ENCODE results near the gene TRAP1.

TRAP1 gene

DNA sequence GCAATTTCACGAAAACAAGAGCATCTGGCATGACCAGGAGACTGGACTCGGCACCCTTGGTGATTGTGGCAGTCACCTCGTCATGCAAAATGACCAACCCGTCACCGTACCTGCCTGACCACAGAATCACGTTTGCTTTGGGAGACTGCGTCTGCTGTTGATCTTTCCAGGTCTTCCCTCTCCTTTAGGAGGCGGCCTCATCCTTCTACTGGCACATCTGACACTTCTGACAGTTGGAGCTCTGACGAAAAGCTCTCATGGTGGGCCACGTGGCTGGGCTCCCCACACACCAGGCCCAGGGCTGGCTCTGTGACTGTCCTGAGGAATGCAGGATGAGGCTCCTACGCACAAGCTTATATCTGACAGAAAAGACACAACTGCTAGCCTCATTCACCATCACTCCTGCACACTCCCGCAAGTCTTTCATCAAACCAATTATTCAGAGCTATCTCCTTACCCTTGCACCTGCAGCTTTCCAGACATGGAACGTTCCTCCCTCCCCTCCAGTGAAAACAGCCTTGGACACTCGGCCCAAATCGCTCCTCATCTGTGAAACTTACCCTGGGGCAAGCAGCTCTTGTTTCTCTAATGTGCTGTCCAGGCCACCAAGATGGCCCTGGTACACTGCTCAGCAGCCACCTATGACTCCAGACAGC lies 3.6 kb downstream of the TRAP1 start:
- no peak for TF ChIP-seq RAD21 (IDR thresholded peaks at IDR 0.05; ENCODE audit: low read depth)
- TF ChIP-seq FOXM1 (IDR thresholded peaks at IDR 0.05; ENCODE audit: borderline replicate concordance, low read depth): no peak
- TF ChIP-seq, protein P1, sequence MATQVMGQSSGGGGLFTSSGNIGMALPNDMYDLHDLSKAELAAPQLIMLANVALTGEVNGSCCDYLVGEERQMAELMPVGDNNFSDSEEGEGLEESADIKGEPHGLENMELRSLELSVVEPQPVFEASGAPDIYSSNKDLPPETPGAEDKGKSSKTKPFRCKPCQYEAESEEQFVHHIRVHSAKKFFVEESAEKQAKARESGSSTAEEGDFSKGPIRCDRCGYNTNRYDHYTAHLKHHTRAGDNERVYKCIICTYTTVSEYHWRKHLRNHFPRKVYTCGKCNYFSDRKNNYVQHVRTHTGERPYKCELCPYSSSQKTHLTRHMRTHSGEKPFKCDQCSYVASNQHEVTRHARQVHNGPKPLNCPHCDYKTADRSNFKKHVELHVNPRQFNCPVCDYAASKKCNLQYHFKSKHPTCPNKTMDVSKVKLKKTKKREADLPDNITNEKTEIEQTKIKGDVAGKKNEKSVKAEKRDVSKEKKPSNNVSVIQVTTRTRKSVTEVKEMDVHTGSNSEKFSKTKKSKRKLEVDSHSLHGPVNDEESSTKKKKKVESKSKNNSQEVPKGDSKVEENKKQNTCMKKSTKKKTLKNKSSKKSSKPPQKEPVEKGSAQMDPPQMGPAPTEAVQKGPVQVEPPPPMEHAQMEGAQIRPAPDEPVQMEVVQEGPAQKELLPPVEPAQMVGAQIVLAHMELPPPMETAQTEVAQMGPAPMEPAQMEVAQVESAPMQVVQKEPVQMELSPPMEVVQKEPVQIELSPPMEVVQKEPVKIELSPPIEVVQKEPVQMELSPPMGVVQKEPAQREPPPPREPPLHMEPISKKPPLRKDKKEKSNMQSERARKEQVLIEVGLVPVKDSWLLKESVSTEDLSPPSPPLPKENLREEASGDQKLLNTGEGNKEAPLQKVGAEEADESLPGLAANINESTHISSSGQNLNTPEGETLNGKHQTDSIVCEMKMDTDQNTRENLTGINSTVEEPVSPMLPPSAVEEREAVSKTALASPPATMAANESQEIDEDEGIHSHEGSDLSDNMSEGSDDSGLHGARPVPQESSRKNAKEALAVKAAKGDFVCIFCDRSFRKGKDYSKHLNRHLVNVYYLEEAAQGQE (IDR thresholded peaks at IDR 0.05; ENCODE audit: low read depth): no peak
- no peak for TF ChIP-seq EP300 (IDR thresholded peaks at IDR 0.05; ENCODE audit: borderline replicate concordance)
- no peak for TF ChIP-seq TAF1 (IDR thresholded peaks at IDR 0.05; ENCODE audit: low read depth)
- no peak for TF ChIP-seq EGR1 (IDR thresholded peaks at IDR 0.05)
- TF ChIP-seq ZBTB7A (IDR thresholded peaks at IDR 0.05; ENCODE audit: low read depth): no peak
- TF ChIP-seq, protein P2, sequence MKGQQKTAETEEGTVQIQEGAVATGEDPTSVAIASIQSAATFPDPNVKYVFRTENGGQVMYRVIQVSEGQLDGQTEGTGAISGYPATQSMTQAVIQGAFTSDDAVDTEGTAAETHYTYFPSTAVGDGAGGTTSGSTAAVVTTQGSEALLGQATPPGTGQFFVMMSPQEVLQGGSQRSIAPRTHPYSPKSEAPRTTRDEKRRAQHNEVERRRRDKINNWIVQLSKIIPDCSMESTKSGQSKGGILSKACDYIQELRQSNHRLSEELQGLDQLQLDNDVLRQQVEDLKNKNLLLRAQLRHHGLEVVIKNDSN (IDR thresholded peaks at IDR 0.05): no peak
- TF ChIP-seq, protein P3, sequence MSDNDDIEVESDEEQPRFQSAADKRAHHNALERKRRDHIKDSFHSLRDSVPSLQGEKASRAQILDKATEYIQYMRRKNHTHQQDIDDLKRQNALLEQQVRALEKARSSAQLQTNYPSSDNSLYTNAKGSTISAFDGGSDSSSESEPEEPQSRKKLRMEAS (IDR thresholded peaks at IDR 0.05): no peak
- no peak for TF ChIP-seq CREB1 (IDR thresholded peaks at IDR 0.05; ENCODE audit: low read depth)

DNA sequence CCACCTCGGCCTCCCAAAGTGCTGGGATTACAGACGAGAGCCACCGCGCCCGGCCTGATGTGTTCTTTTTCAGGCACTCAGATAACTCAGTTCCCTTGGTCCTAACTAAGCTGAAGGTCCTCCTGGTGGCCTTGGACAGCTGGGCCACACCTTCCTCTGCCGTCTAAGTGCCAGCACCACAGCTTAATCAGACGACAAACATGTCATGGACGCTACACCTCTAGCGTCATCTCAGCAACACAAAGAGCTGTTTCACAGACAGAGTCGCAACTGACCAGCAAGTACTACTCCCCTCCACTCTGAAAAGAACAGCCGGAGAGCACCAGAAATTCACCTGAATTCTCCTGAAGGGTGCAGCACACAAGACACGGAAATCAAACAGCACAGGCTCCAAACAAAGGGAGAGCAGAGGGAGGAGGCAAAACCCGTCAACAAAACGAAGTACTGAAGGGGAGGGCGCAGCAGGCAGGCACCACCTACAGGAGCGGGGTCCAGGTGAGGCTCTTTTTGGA lies 4.4 kb downstream of the TRAP1 start:
- no peak for TF ChIP-seq EGR1 (IDR thresholded peaks at IDR 0.05)
- no peak for TF ChIP-seq EP300 (IDR thresholded peaks at IDR 0.05; ENCODE audit: borderline replicate concordance)
- no peak for TF ChIP-seq CEBPB (IDR thresholded peaks at IDR 0.05)

- TF ChIP-seq TCF12 (IDR thresholded peaks at IDR 0.05; ENCODE audit: low read depth) (no peak), TEAD4 (IDR thresholded peaks at IDR 0.05) (no peak), YY1 (IDR thresholded peaks at IDR 0.05; ENCODE audit: low read depth) (no peak), CEBPB (IDR thresholded peaks at IDR 0.05) (no peak), CREB1 (IDR thresholded peaks at IDR 0.05; ENCODE audit: low read depth) (no peak), EP300 (IDR thresholded peaks at IDR 0.05; ENCODE audit: borderline replicate concordance) (no peak), NFIC (IDR thresholded peaks at IDR 0.05) (no peak)
- TF ChIP-seq, protein P3 (IDR thresholded peaks at IDR 0.05): no peak
Observed at GRCh38 chr16:3706253-3707012, 10.9 kb downstream of the TRAP1 start.

GRCh38 chr16:3702082-3702481 lies 15.2 kb downstream of the TRAP1 start:
- TF ChIP-seq YY1 (IDR thresholded peaks at IDR 0.05; ENCODE audit: low read depth): no peak
- TF ChIP-seq NFIC (IDR thresholded peaks at IDR 0.05): no peak
- TF ChIP-seq EGR1 (IDR thresholded peaks at IDR 0.05): no peak
- TF ChIP-seq TCF12 (IDR thresholded peaks at IDR 0.05; ENCODE audit: low read depth): no peak

DNA sequence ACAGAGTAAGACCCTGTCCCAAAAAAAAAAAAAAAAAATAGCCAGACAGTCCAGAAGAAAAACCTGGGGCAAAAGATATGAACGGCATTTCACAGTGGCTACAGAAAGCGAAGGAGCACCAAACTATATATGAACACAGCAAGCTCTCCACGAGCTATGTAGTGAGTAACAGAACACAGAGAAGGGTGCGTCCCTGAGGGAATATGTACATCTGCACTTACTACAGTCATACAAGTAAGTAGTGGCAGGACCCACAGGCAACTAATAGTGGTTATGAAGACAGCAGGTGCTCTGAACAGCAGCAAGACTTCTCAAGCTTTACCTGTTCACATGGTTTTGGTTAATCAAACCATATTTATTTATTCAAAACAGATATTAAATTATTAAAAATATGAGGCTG lies 15.8 kb downstream of the TRAP1 start:
- TF ChIP-seq TEAD4 (IDR thresholded peaks at IDR 0.05) (no peak), YY1 (IDR thresholded peaks at IDR 0.05; ENCODE audit: low read depth) (no peak), CREB1 (IDR thresholded peaks at IDR 0.05; ENCODE audit: low read depth) (no peak), TAF1 (IDR thresholded peaks at IDR 0.05; ENCODE audit: low read depth) (no peak), ZBTB7A (IDR thresholded peaks at IDR 0.05; ENCODE audit: low read depth) (no peak), FOXM1 (IDR thresholded peaks at IDR 0.05; ENCODE audit: borderline replicate concordance, low read depth) (no peak), RAD21 (IDR thresholded peaks at IDR 0.05; ENCODE audit: low read depth) (no peak), EGR1 (IDR thresholded peaks at IDR 0.05) (no peak)

DNA sequence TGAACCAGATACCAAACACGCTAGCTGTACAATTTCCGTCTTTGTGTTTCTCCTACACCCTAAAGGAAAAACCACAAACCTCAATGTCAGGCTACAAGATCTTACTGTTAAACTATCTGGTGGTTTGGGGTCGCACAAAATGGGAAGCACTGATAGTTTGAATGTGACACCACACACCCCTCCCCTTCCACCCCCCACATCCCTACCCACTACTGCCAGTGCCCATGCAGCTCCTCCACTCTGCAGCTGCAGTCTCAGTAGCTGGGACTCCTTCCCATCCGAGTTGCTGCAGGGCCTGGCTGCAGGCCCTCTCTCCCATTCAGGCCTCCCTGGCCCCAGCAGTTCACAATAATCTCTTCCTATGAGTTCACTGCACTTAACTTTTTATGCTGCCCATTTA lies 18.4 kb downstream of the TRAP1 start:
- TF ChIP-seq, protein P1 (IDR thresholded peaks at IDR 0.05; ENCODE audit: low read depth): no peak
- no peak for TF ChIP-seq ZBTB7A (IDR thresholded peaks at IDR 0.05; ENCODE audit: low read depth)
